ENCODE measurements around the gene PAX7.

- TF ChIP-seq SIN3A (IDR thresholded peaks at IDR 0.05; ENCODE audit: borderline replicate concordance, insufficient read depth, low read length) (no peak), POLR2AphosphoS5 (IDR thresholded peaks at IDR 0.05; ENCODE audit: low read depth, low read length) (no peak), REST (IDR thresholded peaks at IDR 0.05; ENCODE audit: insufficient read depth in 1 of 2, low read depth in 2 of 2, low read length in 2 of 2) (no peak)
These were observed 12.7 kb downstream of the PAX7 start for GRCh38 chr1:18643154-18644012.

Measured in PFSK-1 (cell line).